Tibial artery (tissue), 4 donors: Measurements from ENCODE around the gene MRC2.

Source experiments
- DNase-seq, 2 donors: peaks; one replicate each; pipeline ENCODE4 v3.0.0-alpha.2; 2019
- H3K27ac ChIP-seq, 2 donors: fragments of 200-600 bp; sonication (generic) in 1 of 2; 1 replicate in 1 of 2; 2 replicates in 1 of 2; pipeline ENCODE4 v1.5.1; 2018 to 2019; ENCODE audit warnings: mild to moderate bottlenecking in 1 of 2
- H3K27me3 ChIP-seq, 2 donors: fragments of 200-600 bp; sonication (generic) in 1 of 2; one replicate each; pipeline versions ENCODE4 v1.5.1 to v1.6.0; 2016 to 2019
- H3K36me3 ChIP-seq, 3 donors: fragments of 200-600 bp; sonication (generic) in 2 of 3; one replicate each; pipeline ENCODE4 v1.5.1; 2016 to 2019; ENCODE audit warnings: mild to moderate bottlenecking in 2 of 3
- H3K4me1 ChIP-seq, 4 donors: fragments of 200-600 bp; sonication (generic) in 2 of 4; 1 replicate in 3 of 4; 2 replicates in 1 of 4; pipeline ENCODE4 v1.5.1; 2016 to 2019
- H3K4me3 ChIP-seq, 2 donors: fragments of 200-600 bp; sonication (generic) in 1 of 2; 1 replicate in 1 of 2; 2 replicates in 1 of 2; pipeline ENCODE4 v1.5.1; 2018 to 2019; ENCODE audit warnings: mild to moderate bottlenecking in 2 of 2
- H3K9me3 ChIP-seq, 3 donors: fragments of 200-600 bp; sonication (generic) in 1 of 3; one replicate each; pipeline ENCODE4 v1.5.1; 2016 to 2019
- intact Hi-C: fragments of 100-400 bp; cut with DNase I; formaldehyde crosslinking; loops from one replicate; pipeline ENCODE4 v1.15.0; 2023; ENCODE audit warnings: low total_unique reads
- TF ChIP-seq, protein P1 (sequence below), 2 experiments: fragments of 200-600 bp in 1 of 2; fragments of 450-650 bp in 1 of 2; IDR thresholded peaks; one replicate each; pipeline ENCODE4 v1.5.1; 2017 to 2019; ENCODE audit warnings: antibody characterized with exemption in 2 of 2, mild to moderate bottlenecking in 1 of 2, moderate library complexity in 1 of 2

MRC2 gene

GRCh38 chr17:62661337-62661736 lies 33.9 kb downstream of the MRC2 start:
- intact Hi-C loops = no loop called here
- no peak overlapping the region for H3K27ac ChIP-seq
- DNase-seq = no peak
- no peaks in the 10 kb centered on the region for H3K27me3 ChIP-seq
- peaks cover 0 to 7% (median 0%) of the 10 kb centered on the region in 3 donors for H3K36me3 ChIP-seq
- TF ChIP-seq, protein P1, sequence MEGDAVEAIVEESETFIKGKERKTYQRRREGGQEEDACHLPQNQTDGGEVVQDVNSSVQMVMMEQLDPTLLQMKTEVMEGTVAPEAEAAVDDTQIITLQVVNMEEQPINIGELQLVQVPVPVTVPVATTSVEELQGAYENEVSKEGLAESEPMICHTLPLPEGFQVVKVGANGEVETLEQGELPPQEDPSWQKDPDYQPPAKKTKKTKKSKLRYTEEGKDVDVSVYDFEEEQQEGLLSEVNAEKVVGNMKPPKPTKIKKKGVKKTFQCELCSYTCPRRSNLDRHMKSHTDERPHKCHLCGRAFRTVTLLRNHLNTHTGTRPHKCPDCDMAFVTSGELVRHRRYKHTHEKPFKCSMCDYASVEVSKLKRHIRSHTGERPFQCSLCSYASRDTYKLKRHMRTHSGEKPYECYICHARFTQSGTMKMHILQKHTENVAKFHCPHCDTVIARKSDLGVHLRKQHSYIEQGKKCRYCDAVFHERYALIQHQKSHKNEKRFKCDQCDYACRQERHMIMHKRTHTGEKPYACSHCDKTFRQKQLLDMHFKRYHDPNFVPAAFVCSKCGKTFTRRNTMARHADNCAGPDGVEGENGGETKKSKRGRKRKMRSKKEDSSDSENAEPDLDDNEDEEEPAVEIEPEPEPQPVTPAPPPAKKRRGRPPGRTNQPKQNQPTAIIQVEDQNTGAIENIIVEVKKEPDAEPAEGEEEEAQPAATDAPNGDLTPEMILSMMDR (IDR thresholded peaks at IDR 0.05) = no peak
- no peaks in the 10 kb centered on the region for H3K4me1 ChIP-seq
- H3K9me3 ChIP-seq = peaks cover 0 to 6% (median 6%) of the 10 kb centered on the region in 3 donors
- H3K4me3 ChIP-seq = no peak overlapping the region

- H3K27ac ChIP-seq = no peak overlapping the region
- no peak overlapping the region for H3K4me3 ChIP-seq
- H3K9me3 ChIP-seq = peaks cover 0 to 6% (median 6%) of the 10 kb centered on the region in 3 donors
- TF ChIP-seq, protein P1 (IDR thresholded peaks at IDR 0.05) = no peak
- no peaks in the 10 kb centered on the region for H3K4me1 ChIP-seq
- intact Hi-C loops = no loop called here
- no peak for DNase-seq
- H3K36me3 ChIP-seq = peaks cover 0 to 22% (median 10%) of the 10 kb centered on the region in 3 donors
- H3K27me3 ChIP-seq = no peaks in the 10 kb centered on the region
Observed at GRCh38 chr17:62662855-62663254, 35.4 kb downstream of the MRC2 start.

GRCh38 chr17:62663304-62663703 lies 35.8 kb downstream of the MRC2 start:
- intact Hi-C loops = no loop called here
- Histone ChIP-seq H3K27ac (no peak overlapping the region), H3K4me3 (no peak overlapping the region), H3K27me3 (no peaks in the 10 kb centered on the region), H3K4me1 (no peaks in the 10 kb centered on the region), H3K9me3 (peaks cover 0 to 6% (median 6%) of the 10 kb centered on the region in 3 donors), H3K36me3 (peaks cover 0 to 23% (median 10%) of the 10 kb centered on the region in 3 donors)
- no peak for DNase-seq
- TF ChIP-seq, protein P1 (IDR thresholded peaks at IDR 0.05) = no peak

GRCh38 chr17:62664336-62665120 lies 37.1 kb downstream of the MRC2 start:
- no peak for DNase-seq
- TF ChIP-seq, protein P1 (IDR thresholded peaks at IDR 0.05) = no peak
- H3K36me3 ChIP-seq = peaks cover 0 to 23% (median 10%) of the 10 kb centered on the region in 3 donors
- peaks cover 0 to 6% (median 6%) of the 10 kb centered on the region in 3 donors for H3K9me3 ChIP-seq
- no peaks in the 10 kb centered on the region for H3K4me1 ChIP-seq
- no peak overlapping the region for H3K4me3 ChIP-seq
- no peak overlapping the region for H3K27ac ChIP-seq
- no peaks in the 10 kb centered on the region for H3K27me3 ChIP-seq
- intact Hi-C loops = no loop called here

- H3K27me3 ChIP-seq = no peaks in the 10 kb centered on the region
- no peak overlapping the region for H3K4me3 ChIP-seq
- intact Hi-C loops = no loop called here
- no peak overlapping the region for H3K27ac ChIP-seq
- peaks cover 0 to 23% (median 10%) of the 10 kb centered on the region in 3 donors for H3K36me3 ChIP-seq
- TF ChIP-seq, protein P1 (IDR thresholded peaks at IDR 0.05) = no peak
- no peaks in the 10 kb centered on the region for H3K4me1 ChIP-seq
- DNase-seq = no peak
- H3K9me3 ChIP-seq = peaks cover 0 to 3% (median 2%) of the 10 kb centered on the region in 3 donors
Observed at GRCh38 chr17:62665599-62665998, 38.1 kb downstream of the MRC2 start.
